K562 (cell line): ENCODE measurements around the gene PABPC1L. TPM values are rescaled to one million over a fixed set of nuclear protein-coding genes. Genes with fewer than 3 reads are reported as not detected.

Source experiments
- ATAC-seq: fragments of 200-7000 bp; cut with Tn5 transposase; 3 replicates; pipeline ENCODE4 v1.9.1; 2020; ENCODE audit warnings: moderate library complexity
- BruUV-seq: library from RNA; stranded (reverse); fragments of 400-500 nt; replicated peaks from 2 replicates; lab custom pipeline; 2021; lab: Mats Ljungman, UMichigan
- CTCF ChIA-PET: fragments of 300-600 bp; formaldehyde crosslinking; extraction: SDS; loops from one replicate; lab custom pipeline; 2021; ENCODE audit warnings: low intra/inter-chr PET ratio; lab: Yijun Ruan, JAX
- POLR2A ChIA-PET: fragments of 300-600, 350-650 bp; sonication (Branson Sonifier 250); formaldehyde crosslinking; extraction: SDS; loops from one replicate; lab custom pipeline; 2021; ENCODE audit warnings: antibody characterized with exemption, inconsistent platforms; lab: Yijun Ruan, JAX
- DNase-seq, 4 experiments: peaks; one replicate each; pipeline versions ENCODE4 v3.0.0 to v3.0.0-alpha.2; 2011 to 2018; ENCODE audit warnings: low spot score in 3 of 4, mixed read lengths in 3 of 4; ENCODE audit errors: extremely low read depth in 1 of 4
- FAIRE-seq: peaks from 2 replicates; lab custom pipeline; 2011; peaks lifted over from hg19 to GRCh38; lab: Jason Lieb, UNC
- H2AFZ ChIP-seq: 2 replicates; pipeline ENCODE4 v1.6.0; 2011; ENCODE audit warnings: low read depth, low read length, control low read depth, inconsistent platforms
- H3K27ac ChIP-seq: fragments of 200-600 bp; 3 replicates; pipeline ENCODE4 v1.8.0; 2011; ENCODE audit warnings: low read depth, mild to moderate bottlenecking, control low read depth, inconsistent platforms, low read length, moderate library complexity, mixed read lengths; ENCODE audit errors: extremely low read depth
- H3K27me3 ChIP-seq, 2 experiments: fragments of 300-600 bp in 1 of 2; 2 replicates in 1 of 2; 3 replicates in 1 of 2; pipeline versions ENCODE4 v1.6.0 to v1.8.0; 2011; ENCODE audit warnings: inconsistent platforms in 2 of 2, low read length in 2 of 2, mild to moderate bottlenecking in 1 of 2, mixed read lengths in 1 of 2, moderate library complexity in 1 of 2; ENCODE audit not compliant: control insufficient read depth in 2 of 2, insufficient read depth in 2 of 2
- H3K36me3 ChIP-seq: fragments of 300-600 bp; 3 replicates; pipeline ENCODE4 v1.8.0; 2011; ENCODE audit warnings: mild to moderate bottlenecking, low read length, inconsistent platforms; ENCODE audit not compliant: control insufficient read depth, insufficient read depth
- H3K4me1 ChIP-seq, 2 experiments: fragments of 200-600 bp in 1 of 2; replicated peaks in 1 of 2; 2 replicates in 1 of 2; 3 replicates in 1 of 2; pipeline versions ENCODE4 v1.5.1 to v1.8.0; 2011; ENCODE audit warnings: inconsistent platforms in 2 of 2, low read length in 2 of 2, mild to moderate bottlenecking in 1 of 2, mixed read lengths in 1 of 2, moderate library complexity in 1 of 2; ENCODE audit not compliant: control insufficient read depth in 2 of 2, insufficient read depth in 2 of 2
- H3K4me2 ChIP-seq: 2 replicates; pipeline ENCODE4 v1.6.1; 2011; ENCODE audit warnings: low read length, control low read depth, inconsistent platforms, mixed read lengths; ENCODE audit not compliant: insufficient read depth
- H3K4me3 ChIP-seq: fragments of 200-600 bp; sonication (generic), shearing (Covaris generic); 2 replicates; pipeline ENCODE4 v1.5.1; 2016; ENCODE audit warnings: control low read depth, inconsistent platforms
- H3K79me2 ChIP-seq: fragments of 200-600 bp; 3 replicates; pipeline ENCODE4 v1.8.0; 2011; ENCODE audit warnings: low read length, inconsistent platforms; ENCODE audit not compliant: control insufficient read depth, insufficient read depth
- H3K9ac ChIP-seq, 2 experiments: 2 replicates each; pipeline versions ENCODE4 v1.6.0 to v1.6.1; 2011; ENCODE audit warnings: low read depth in 2 of 2, low read length in 2 of 2, control low read depth in 1 of 2, inconsistent platforms in 1 of 2, mild to moderate bottlenecking in 1 of 2, mixed read lengths in 1 of 2; ENCODE audit not compliant: insufficient read depth in 1 of 2
- H3K9me1 ChIP-seq: one replicate; pipeline ENCODE4 v1.6.0; 2011; ENCODE audit warnings: inconsistent platforms, mild to moderate bottlenecking, low read length, moderate library complexity; ENCODE audit not compliant: control insufficient read depth, insufficient read depth
- H3K9me3 ChIP-seq: replicated peaks from 2 replicates; pipeline ENCODE4 v1.5.1; 2011; ENCODE audit warnings: low read depth, low read length, inconsistent platforms; ENCODE audit not compliant: control insufficient read depth, insufficient read depth
- H4K20me1 ChIP-seq: replicated peaks from 2 replicates; pipeline ENCODE4 v1.6.1; 2011; ENCODE audit warnings: low read length, inconsistent platforms, mixed read lengths; ENCODE audit not compliant: control insufficient read depth, insufficient read depth
- MAZ ChIP-seq, 2 experiments: fragments of 450-650 bp in 1 of 2; sonication (generic) in 1 of 2; formaldehyde crosslinking; IDR thresholded peaks in 1 of 2; conservative IDR thresholded peaks in 1 of 2; 2 replicates each; pipeline versions ENCODE4 v1.4.0 to v1.5.0; 2020; ENCODE audit warnings: mild to moderate bottlenecking in 1 of 2, missing genetic modification reagents in 1 of 2
- NFIC ChIP-seq: fragments of 450-650 bp; IDR thresholded peaks from 2 replicates; pipeline ENCODE4 v1.6.1; 2017; ENCODE audit warnings: mild to moderate bottlenecking, inconsistent platforms
- WGBS: fragments of 100-300 bp; shearing (Covaris generic); methylation state at CpG from one replicate; pipeline ENCODE4 v1.1.6; 2016; ENCODE audit warnings: low coverage, mixed read lengths; ENCODE audit not compliant: insufficient coverage; ENCODE audit errors: missing lambda C conversion rate; 5-methylcytosine and 5-hydroxymethylcytosine counted together
- in situ Hi-C: fragments of 300-500 bp; cut with MboI; formaldehyde crosslinking; loops from 4 replicates; pipeline ENCODE4 v1.15.0; 2018; ENCODE audit warnings: inconsistent platforms, mixed read lengths
- intact Hi-C: fragments of 100-400 bp; cut with micrococcal nuclease; formaldehyde crosslinking; loops from 2 replicates; pipeline ENCODE4 v1.14.2; 2022
- polyA plus RNA-seq, 8 experiments: library from polyadenylated mRNA; depleted of rRNA in 4 of 8; stranded (reverse) in 5 of 8; unstranded in 3 of 8; fragments of >200 nt; fragmentation: Nextera tagmentation in 2 of 8; fragmentation: Illumina TruSeq in 1 of 8; extraction: Ambion mirVana in 2 of 8; extraction: Trizol in 1 of 8; gene quantifications; 2 replicates each; pipeline versions ENCODE4 v1.2.1 to v1.2.3, GENCODE V29; 2011 to 2014; ENCODE audit warnings: inconsistent platforms in 1 of 8, missing spikeins in 1 of 8
- total RNA-seq, 7 experiments: library from RNA; depleted of rRNA in 6 of 7; stranded (reverse); fragments of >200 nt in 6 of 7; fragmentation: Illumina TruSeq in 2 of 7; extraction: Trizol in 2 of 7; gene quantifications; 2 replicates each; pipeline versions ENCODE4 v1.2.1 to v1.2.3, GENCODE V29; 2011 to 2021; ENCODE audit warnings: low replicate concordance in 1 of 7
- TF ChIP-seq, protein P1 (sequence below): sonication (generic); formaldehyde crosslinking; IDR thresholded peaks from 2 replicates; pipeline ENCODE4 v1.8.1; 2022; ENCODE audit warnings: missing genetic modification reagents
- TF ChIP-seq, protein P2 (sequence below): fragments of 450-650 bp; IDR thresholded peaks from 2 replicates; pipeline ENCODE4 v1.6.1; 2014; ENCODE audit warnings: low read depth, mild to moderate bottlenecking, moderate library complexity, borderline replicate concordance

The PABPC1L gene
- total and polyA plus RNA-seq, 9 of the 15 experiments (the other 6 are each of a cell fraction or from before 2014, with no cell fraction given) = 6.0 to 90.3 (median 15.8) TPM

DNA sequence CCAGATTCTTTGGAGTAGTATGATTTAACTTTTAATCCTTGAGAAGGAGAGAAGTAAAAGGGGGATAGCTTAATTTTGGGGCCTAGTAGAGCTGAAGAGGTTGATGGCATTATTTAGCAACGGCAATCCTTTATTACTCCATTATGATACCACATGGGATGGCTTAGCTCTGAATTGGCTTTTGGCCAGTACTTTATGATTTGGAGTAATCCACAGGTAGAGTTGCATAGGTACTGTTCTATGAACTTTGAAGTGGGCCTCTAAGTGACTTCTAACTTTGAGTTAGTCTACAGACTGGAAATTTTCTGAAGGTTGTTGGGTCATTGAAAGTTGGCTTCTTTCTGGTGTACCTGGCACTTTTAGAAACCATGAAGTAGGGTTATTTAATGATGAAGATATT lies 12.7 kb upstream of the PABPC1L start:
- in situ Hi-C loops = no loop called here
- H3K9me3 ChIP-seq = no peaks in the 10 kb centered on the region
- DNase-seq (no peak), ATAC-seq (no peak), FAIRE-seq (no peak)
- WGBS = 77% methylated on average over 1 of the region's 1 CpG
- intact Hi-C loops = no loop called here
- no peaks in the 10 kb centered on the region for H3K27me3 ChIP-seq
- H3K36me3 ChIP-seq = peaks cover 62% of the 10 kb centered on the region; the same call in 2 of the 3 replicates
- no TSS peak for BruUV-seq
- H3K9me1 ChIP-seq = no peaks in the 10 kb centered on the region
- H3K4me2 ChIP-seq = no peak overlapping the region
- TF ChIP-seq, protein P1, sequence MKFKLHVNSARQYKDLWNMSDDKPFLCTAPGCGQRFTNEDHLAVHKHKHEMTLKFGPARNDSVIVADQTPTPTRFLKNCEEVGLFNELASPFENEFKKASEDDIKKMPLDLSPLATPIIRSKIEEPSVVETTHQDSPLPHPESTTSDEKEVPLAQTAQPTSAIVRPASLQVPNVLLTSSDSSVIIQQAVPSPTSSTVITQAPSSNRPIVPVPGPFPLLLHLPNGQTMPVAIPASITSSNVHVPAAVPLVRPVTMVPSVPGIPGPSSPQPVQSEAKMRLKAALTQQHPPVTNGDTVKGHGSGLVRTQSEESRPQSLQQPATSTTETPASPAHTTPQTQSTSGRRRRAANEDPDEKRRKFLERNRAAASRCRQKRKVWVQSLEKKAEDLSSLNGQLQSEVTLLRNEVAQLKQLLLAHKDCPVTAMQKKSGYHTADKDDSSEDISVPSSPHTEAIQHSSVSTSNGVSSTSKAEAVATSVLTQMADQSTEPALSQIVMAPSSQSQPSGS (CRISPR knock-in tag) = no peak
- TF ChIP-seq, protein P2, sequence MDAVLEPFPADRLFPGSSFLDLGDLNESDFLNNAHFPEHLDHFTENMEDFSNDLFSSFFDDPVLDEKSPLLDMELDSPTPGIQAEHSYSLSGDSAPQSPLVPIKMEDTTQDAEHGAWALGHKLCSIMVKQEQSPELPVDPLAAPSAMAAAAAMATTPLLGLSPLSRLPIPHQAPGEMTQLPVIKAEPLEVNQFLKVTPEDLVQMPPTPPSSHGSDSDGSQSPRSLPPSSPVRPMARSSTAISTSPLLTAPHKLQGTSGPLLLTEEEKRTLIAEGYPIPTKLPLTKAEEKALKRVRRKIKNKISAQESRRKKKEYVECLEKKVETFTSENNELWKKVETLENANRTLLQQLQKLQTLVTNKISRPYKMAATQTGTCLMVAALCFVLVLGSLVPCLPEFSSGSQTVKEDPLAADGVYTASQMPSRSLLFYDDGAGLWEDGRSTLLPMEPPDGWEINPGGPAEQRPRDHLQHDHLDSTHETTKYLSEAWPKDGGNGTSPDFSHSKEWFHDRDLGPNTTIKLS = no peak
- no peak for TF ChIP-seq MAZ (CRISPR knock-in tag; conservative IDR thresholded peaks at IDR 0.05 in 1 of 2, IDR thresholded peaks at IDR 0.05 in 1 of 2)
- TF ChIP-seq NFIC = peak; percentile 37; the same call in 1 of the 2 replicates
- peaks cover 9% of the 10 kb centered on the region for H4K20me1 ChIP-seq
- ChIA-PET CTCF (no interaction called here), POLR2A (interaction anchor here (1.5 to 7.2 kb wide), 3 partner anchors 8 to 12 kb away, joined by 5 to 50 read pairs (median 18); partner anchors contain the start of genes PABPC1L and YWHAB)
- no peak overlapping the region for H3K9ac ChIP-seq
- H3K4me1 ChIP-seq = no peaks in the 10 kb centered on the region; a peak in 2 of 5 replicates
- H3K27ac ChIP-seq = no peak overlapping the region
- no peak overlapping the region for H2AFZ ChIP-seq
- peaks cover 95% of the 10 kb centered on the region for H3K79me2 ChIP-seq
- no peak overlapping the region for H3K4me3 ChIP-seq
